ENCODE measurements around the gene FOSL1. TPM values are rescaled to one million over a fixed set of nuclear protein-coding genes. Genes with fewer than 3 reads are reported as not detected.

The FOSL1 gene
- total and polyA plus RNA-seq, 2 donors (not counting 1 experiment from before 2014, with no cell fraction given) = 3.5 to 8.8 TPM

GRCh38 chr11:65941720-65942310 lies 41.6 kb upstream of the FOSL1 start:
- no peaks in the 10 kb centered on the region for H3K9me3 ChIP-seq (ENCODE audit: control insufficient read depth, insufficient read depth, low read depth, low read length)
- H3K4me3 ChIP-seq (replicated peaks in 1 of 4; ENCODE audit: control extremely low read depth in 1 of 4, insufficient read depth in 1 of 4, low read depth in 3 of 4, low read length in 4 of 4) = no peak overlapping the region
- no peak for TF ChIP-seq CTCF (conservative IDR thresholded peaks at IDR 0.05 in 1 of 2, IDR thresholded peaks at IDR 0.05 in 1 of 2; ENCODE audit: low read depth in 1 of 2, low read length in 2 of 2)
- TF ChIP-seq EZH2 (IDR thresholded peaks at IDR 0.05; ENCODE audit: low read length, missing control alignments) = no peak
- peak overlapping the region; percentile 4 for H2AFZ ChIP-seq (ENCODE audit: low read length)
- H3K27ac ChIP-seq (ENCODE audit: insufficient read depth, low read length) = peak overlapping the region; percentile 63
- no peaks in the 10 kb centered on the region for H4K20me1 ChIP-seq (ENCODE audit: control insufficient read depth, extremely low read depth, insufficient read depth, low read length)
- no peaks in the 10 kb centered on the region for H3K36me3 ChIP-seq (ENCODE audit: control insufficient read depth, insufficient read depth, low read length)
- no peak for DNase-seq (ENCODE audit: low read depth in 2 of 2)
- peaks cover 5% of the 10 kb centered on the region for H3K4me1 ChIP-seq (ENCODE audit: control insufficient read depth, extremely low read depth, insufficient read depth, low read length)
- H3K4me2 ChIP-seq (ENCODE audit: extremely low read depth, insufficient read depth, low read length) = peak overlapping the region; percentile 69
- H3K79me2 ChIP-seq (ENCODE audit: control insufficient read depth, insufficient read depth, low read length) = no peaks in the 10 kb centered on the region
- no peak overlapping the region for H3K9ac ChIP-seq (ENCODE audit: insufficient read depth, low read length)
- no peaks in the 10 kb centered on the region for H3K27me3 ChIP-seq (ENCODE audit: control insufficient read depth, insufficient read depth, low read length)

GRCh38 chr11:65937766-65938165 lies 37.6 kb upstream of the FOSL1 start:
- H3K27me3 ChIP-seq (ENCODE audit: control insufficient read depth, insufficient read depth, low read length) = no peaks in the 10 kb centered on the region
- TF ChIP-seq CTCF (conservative IDR thresholded peaks at IDR 0.05 in 1 of 2, IDR thresholded peaks at IDR 0.05 in 1 of 2; ENCODE audit: low read depth in 1 of 2, low read length in 2 of 2) (no peak), EZH2 (IDR thresholded peaks at IDR 0.05; ENCODE audit: low read length, missing control alignments) (no peak)

GRCh38 chr11:65934014-65934413 lies 33.8 kb upstream of the FOSL1 start:
- no peaks in the 10 kb centered on the region for H3K4me1 ChIP-seq (ENCODE audit: control insufficient read depth, extremely low read depth, insufficient read depth, low read length)
- H3K4me3 ChIP-seq (replicated peaks in 1 of 4; ENCODE audit: control extremely low read depth in 1 of 4, insufficient read depth in 1 of 4, low read depth in 3 of 4, low read length in 4 of 4) = no peak overlapping the region
- H3K4me2 ChIP-seq (ENCODE audit: extremely low read depth, insufficient read depth, low read length) = no peak overlapping the region
- H3K27me3 ChIP-seq (ENCODE audit: control insufficient read depth, insufficient read depth, low read length) = no peaks in the 10 kb centered on the region
- no peak overlapping the region for H3K27ac ChIP-seq (ENCODE audit: insufficient read depth, low read length)
- no peak for TF ChIP-seq EZH2 (IDR thresholded peaks at IDR 0.05; ENCODE audit: low read length, missing control alignments)
- TF ChIP-seq CTCF (conservative IDR thresholded peaks at IDR 0.05 in 1 of 2, IDR thresholded peaks at IDR 0.05 in 1 of 2; ENCODE audit: low read depth in 1 of 2, low read length in 2 of 2) = no peak
- H3K79me2 ChIP-seq (ENCODE audit: control insufficient read depth, insufficient read depth, low read length) = no peaks in the 10 kb centered on the region
- no peak overlapping the region for H3K9ac ChIP-seq (ENCODE audit: insufficient read depth, low read length)
- H2AFZ ChIP-seq (ENCODE audit: low read length) = no peak overlapping the region
- H3K9me3 ChIP-seq (ENCODE audit: control insufficient read depth, insufficient read depth, low read depth, low read length) = no peaks in the 10 kb centered on the region
- DNase-seq (ENCODE audit: low read depth in 2 of 2) = peak in 1 of 2 donors; percentile 80
- H4K20me1 ChIP-seq (ENCODE audit: control insufficient read depth, extremely low read depth, insufficient read depth, low read length) = no peaks in the 10 kb centered on the region
- no peaks in the 10 kb centered on the region for H3K36me3 ChIP-seq (ENCODE audit: control insufficient read depth, insufficient read depth, low read length)

More at GRCh38 chr11:65937766-65938165, 37.6 kb upstream of the FOSL1 start:
- H3K4me3 ChIP-seq (replicated peaks in 1 of 4; ENCODE audit: control extremely low read depth in 1 of 4, insufficient read depth in 1 of 4, low read depth in 3 of 4, low read length in 4 of 4) = no peak overlapping the region
- peaks cover 5% of the 10 kb centered on the region for H3K4me1 ChIP-seq (ENCODE audit: control insufficient read depth, extremely low read depth, insufficient read depth, low read length)
- no peak overlapping the region for H3K9ac ChIP-seq (ENCODE audit: insufficient read depth, low read length)
- H3K36me3 ChIP-seq (ENCODE audit: control insufficient read depth, insufficient read depth, low read length) = no peaks in the 10 kb centered on the region
- H3K79me2 ChIP-seq (ENCODE audit: control insufficient read depth, insufficient read depth, low read length) = no peaks in the 10 kb centered on the region
- no peak overlapping the region for H3K4me2 ChIP-seq (ENCODE audit: extremely low read depth, insufficient read depth, low read length)
- no peak overlapping the region for H3K27ac ChIP-seq (ENCODE audit: insufficient read depth, low read length)
- no peak for DNase-seq (ENCODE audit: low read depth in 2 of 2)
- H4K20me1 ChIP-seq (ENCODE audit: control insufficient read depth, extremely low read depth, insufficient read depth, low read length) = no peaks in the 10 kb centered on the region
- no peaks in the 10 kb centered on the region for H3K9me3 ChIP-seq (ENCODE audit: control insufficient read depth, insufficient read depth, low read depth, low read length)
- no peak overlapping the region for H2AFZ ChIP-seq (ENCODE audit: low read length)
